Tibial nerve (tissue), 4 donors: Measurements from ENCODE around the gene JPH4. TPM values are rescaled to one million over a fixed set of nuclear protein-coding genes. Genes with fewer than 3 reads are reported as not detected.

Source experiments
- DNase-seq, 2 donors: peaks; one replicate each; pipeline ENCODE4 v3.0.0-alpha.2; 2019; ENCODE audit warnings: low spot score in 2 of 2
- H3K27ac ChIP-seq, 4 donors: fragments of 200-600 bp; sonication (generic) in 3 of 4; one replicate each; pipeline ENCODE4 v1.5.1; 2017 to 2019; ENCODE audit warnings: mild to moderate bottlenecking in 1 of 4
- H3K27me3 ChIP-seq, 2 donors: fragments of 200-600 bp; sonication (generic) in 1 of 2; one replicate each; pipeline versions ENCODE4 v1.5.1 to v1.6.0; 2017 to 2019
- H3K36me3 ChIP-seq, 3 donors: fragments of 200-600 bp; sonication (generic); one replicate each; pipeline ENCODE4 v1.5.1; 2018 to 2019
- H3K4me1 ChIP-seq, 4 donors: fragments of 200-600 bp; sonication (generic) in 3 of 4; one replicate each; pipeline ENCODE4 v1.5.1; 2017 to 2019
- H3K4me3 ChIP-seq, 4 donors: fragments of 200-600 bp; sonication (generic) in 3 of 4; one replicate each; pipeline ENCODE4 v1.5.1; 2017 to 2019; ENCODE audit warnings: mild to moderate bottlenecking in 1 of 4, moderate library complexity in 1 of 4
- H3K9me3 ChIP-seq, 4 donors: fragments of 200-600 bp; sonication (generic) in 3 of 4; one replicate each; pipeline ENCODE4 v1.5.1; 2017 to 2019
- EP300 ChIP-seq, 2 donors: sonication (generic); formaldehyde crosslinking; IDR thresholded peaks; one replicate each; pipeline ENCODE4 v1.6.1; 2017; ENCODE audit warnings: antibody characterized with exemption in 2 of 2, mild to moderate bottlenecking in 1 of 2
- POLR2A ChIP-seq, 2 donors: fragments of 450-650 bp; IDR thresholded peaks; one replicate each; pipeline ENCODE4 v1.6.1; 2017; ENCODE audit warnings: antibody characterized with exemption in 2 of 2, mild to moderate bottlenecking in 2 of 2, moderate library complexity in 2 of 2
- WGBS, 2 donors: methylation state at CpG; one replicate each; pipeline ENCODE4 v1.1.5; 2018; 5-methylcytosine and 5-hydroxymethylcytosine counted together
- total RNA-seq, 4 donors: library from RNA; depleted of rRNA; stranded (reverse); fragments of >200 nt; gene quantifications; one replicate each; pipeline ENCODE4 v1.1.0, GENCODE V29; 2016
- TF ChIP-seq, protein P1 (sequence below), 5 experiments: fragments of 200-600 bp in 3 of 5; fragments of 450-650 bp in 2 of 5; sonication (generic) in 3 of 5; IDR thresholded peaks; one replicate each; pipeline ENCODE4 v1.5.1; 2016 to 2019; ENCODE audit warnings: antibody characterized with exemption in 5 of 5, mild to moderate bottlenecking in 3 of 5, moderate library complexity in 2 of 5

Gene JPH4
- total RNA-seq, 4 donors from 2014 or later = 1.2 to 2.9 (median 2.2) TPM

DNA sequence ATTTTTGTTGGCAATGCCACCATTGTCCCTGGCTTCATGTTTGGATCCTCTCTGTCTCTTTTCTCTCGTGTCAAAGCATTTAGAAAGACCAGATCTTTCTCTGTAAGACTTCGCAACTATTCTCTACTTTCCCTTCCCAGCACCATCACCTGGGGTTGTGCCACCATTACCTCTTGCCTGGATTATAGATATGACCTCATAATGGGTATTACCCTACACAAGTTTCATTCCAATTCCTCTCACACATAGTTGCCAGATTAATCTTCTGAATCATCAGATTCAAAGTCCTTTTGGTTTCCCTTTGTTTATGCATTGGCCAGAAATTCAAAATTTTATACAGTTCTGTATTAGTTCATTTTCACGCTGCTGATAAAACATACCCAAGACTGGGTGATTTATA is 30.4 kb upstream of the JPH4 start:
- H3K27ac ChIP-seq = no peak overlapping the region
- DNase-seq = no peak
- H3K36me3 ChIP-seq = no peaks in the 10 kb centered on the region
- TF ChIP-seq POLR2A (IDR thresholded peaks at IDR 0.05) (no peak), EP300 (IDR thresholded peaks at IDR 0.05) (no peak)
- TF ChIP-seq, protein P1, sequence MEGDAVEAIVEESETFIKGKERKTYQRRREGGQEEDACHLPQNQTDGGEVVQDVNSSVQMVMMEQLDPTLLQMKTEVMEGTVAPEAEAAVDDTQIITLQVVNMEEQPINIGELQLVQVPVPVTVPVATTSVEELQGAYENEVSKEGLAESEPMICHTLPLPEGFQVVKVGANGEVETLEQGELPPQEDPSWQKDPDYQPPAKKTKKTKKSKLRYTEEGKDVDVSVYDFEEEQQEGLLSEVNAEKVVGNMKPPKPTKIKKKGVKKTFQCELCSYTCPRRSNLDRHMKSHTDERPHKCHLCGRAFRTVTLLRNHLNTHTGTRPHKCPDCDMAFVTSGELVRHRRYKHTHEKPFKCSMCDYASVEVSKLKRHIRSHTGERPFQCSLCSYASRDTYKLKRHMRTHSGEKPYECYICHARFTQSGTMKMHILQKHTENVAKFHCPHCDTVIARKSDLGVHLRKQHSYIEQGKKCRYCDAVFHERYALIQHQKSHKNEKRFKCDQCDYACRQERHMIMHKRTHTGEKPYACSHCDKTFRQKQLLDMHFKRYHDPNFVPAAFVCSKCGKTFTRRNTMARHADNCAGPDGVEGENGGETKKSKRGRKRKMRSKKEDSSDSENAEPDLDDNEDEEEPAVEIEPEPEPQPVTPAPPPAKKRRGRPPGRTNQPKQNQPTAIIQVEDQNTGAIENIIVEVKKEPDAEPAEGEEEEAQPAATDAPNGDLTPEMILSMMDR (IDR thresholded peaks at IDR 0.05) = no peak
- H3K4me1 ChIP-seq = no peaks in the 10 kb centered on the region
- 86 to 87% methylated on average over 3 of the region's 3 CpGs for WGBS, 2 donors
- H3K4me3 ChIP-seq = no peak overlapping the region
- no peaks in the 10 kb centered on the region for H3K27me3 ChIP-seq
- H3K9me3 ChIP-seq = no peaks in the 10 kb centered on the region

DNA sequence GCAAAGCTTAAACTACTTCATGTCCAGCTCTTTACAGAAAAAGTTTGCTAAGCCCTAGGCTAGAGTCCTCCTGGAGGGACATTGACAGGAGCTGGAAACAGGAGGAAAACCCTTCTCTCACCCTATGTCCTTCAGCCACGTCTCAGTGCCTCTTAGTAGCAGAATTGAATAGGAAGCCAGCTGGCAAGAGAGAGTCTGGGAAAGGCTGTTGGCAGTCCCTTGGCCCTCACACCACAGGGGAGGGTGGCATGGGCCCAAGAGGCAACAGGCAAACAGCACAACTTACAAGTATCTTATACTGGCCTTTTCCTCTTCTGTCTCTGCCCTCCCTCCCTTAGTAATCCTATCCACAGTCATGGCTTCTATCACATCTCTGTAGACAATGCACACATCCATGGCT is 29.9 kb upstream of the JPH4 start:
- WGBS, 2 donors = 36 to 47% methylated on average over 1 of the region's 1 CpG
- DNase-seq = no peak
- Histone ChIP-seq H3K27me3 (no peaks in the 10 kb centered on the region), H3K9me3 (no peaks in the 10 kb centered on the region), H3K36me3 (no peaks in the 10 kb centered on the region), H3K4me3 (no peak overlapping the region), H3K4me1 (no peaks in the 10 kb centered on the region), H3K27ac (no peak overlapping the region)
- TF ChIP-seq, protein P1 (IDR thresholded peaks at IDR 0.05) = no peak
- TF ChIP-seq POLR2A (IDR thresholded peaks at IDR 0.05) = no peak
- no peak for TF ChIP-seq EP300 (IDR thresholded peaks at IDR 0.05)

DNA sequence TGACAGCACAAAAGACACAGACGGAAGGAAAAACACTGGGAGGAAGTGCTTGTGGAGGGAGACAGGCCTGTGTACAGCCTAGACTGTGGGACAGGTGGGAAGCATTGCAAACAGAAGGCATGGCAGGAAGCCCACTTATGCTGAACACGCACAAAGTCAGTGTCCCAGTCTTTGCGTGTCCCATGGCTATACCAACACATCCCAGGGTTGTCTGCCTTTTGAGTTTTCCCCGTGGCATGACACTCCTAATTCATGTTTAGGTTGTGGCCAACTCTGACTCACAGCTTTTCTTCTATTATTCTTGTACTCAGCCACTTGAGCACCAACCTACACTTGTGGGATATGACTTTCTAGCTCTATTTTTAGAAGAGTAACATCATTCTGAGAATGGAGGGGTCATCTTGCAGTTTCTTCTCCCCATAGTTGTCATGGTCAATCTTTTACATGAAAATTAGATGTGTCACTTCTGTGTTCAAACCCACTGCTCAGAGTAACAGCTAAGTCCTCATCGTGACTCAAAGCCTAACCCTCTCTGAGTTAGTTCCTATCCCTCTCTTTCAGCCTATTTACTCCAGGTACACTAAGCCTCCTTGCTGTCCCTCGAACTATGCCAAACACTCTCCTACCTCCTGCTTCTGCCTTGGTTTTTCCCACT is 27.5 kb upstream of the JPH4 start:
- DNase-seq = no peak
- H3K9me3 ChIP-seq = no peaks in the 10 kb centered on the region
- TF ChIP-seq, protein P1 (IDR thresholded peaks at IDR 0.05) = no peak
- TF ChIP-seq EP300 (IDR thresholded peaks at IDR 0.05) (no peak), POLR2A (IDR thresholded peaks at IDR 0.05) (no peak)
- H3K36me3 ChIP-seq = no peaks in the 10 kb centered on the region
- H3K27ac ChIP-seq = no peak overlapping the region
- H3K4me1 ChIP-seq = no peaks in the 10 kb centered on the region
- no peak overlapping the region for H3K4me3 ChIP-seq
- 70 to 77% methylated on average over 6 of the region's 6 CpGs for WGBS, 2 donors
- H3K27me3 ChIP-seq = no peaks in the 10 kb centered on the region

- 75 to 84% methylated on average over 3 of the region's 3 CpGs for WGBS, 2 donors
- TF ChIP-seq POLR2A (IDR thresholded peaks at IDR 0.05) (no peak), EP300 (IDR thresholded peaks at IDR 0.05) (no peak)
- TF ChIP-seq, protein P1 (IDR thresholded peaks at IDR 0.05) = no peak
- DNase-seq = no peak
Observed at GRCh38 chr14:23604675-23605170, 26.1 kb upstream of the JPH4 start.

GRCh38 chr14:23604148-23604547 is 25.6 kb upstream of the JPH4 start:
- Histone ChIP-seq H3K4me1 (no peaks in the 10 kb centered on the region), H3K27ac (no peak overlapping the region), H3K36me3 (no peaks in the 10 kb centered on the region), H3K9me3 (peaks cover 0 to 3% (median 0%) of the 10 kb centered on the region in 4 donors), H3K4me3 (no peak overlapping the region), H3K27me3 (no peaks in the 10 kb centered on the region)
- no peak for TF ChIP-seq POLR2A (IDR thresholded peaks at IDR 0.05)
- no peak for TF ChIP-seq EP300 (IDR thresholded peaks at IDR 0.05)
- 69 to 76% methylated on average over 2 of the region's 2 CpGs for WGBS, 2 donors
- DNase-seq = no peak

More at GRCh38 chr14:23604675-23605170, 26.1 kb upstream of the JPH4 start:
- Histone ChIP-seq H3K27ac (no peak overlapping the region), H3K4me1 (no peaks in the 10 kb centered on the region), H3K27me3 (no peaks in the 10 kb centered on the region), H3K4me3 (no peak overlapping the region), H3K9me3 (peaks cover 0 to 3% (median 0%) of the 10 kb centered on the region in 4 donors), H3K36me3 (no peaks in the 10 kb centered on the region)
